GM12878 (cell line): ENCODE results near the gene ARHGAP26. TPM values are rescaled to one million over a fixed set of nuclear protein-coding genes. Genes with fewer than 3 reads are reported as not detected.

Experiments
- ATF7 ChIP-seq: fragments of 450-650 bp; IDR thresholded peaks from 2 replicates; pipeline ENCODE4 v1.6.1; 2016; ENCODE audit warnings: low read depth, mild to moderate bottlenecking
- CHD1 ChIP-seq: IDR thresholded peaks from 2 replicates; pipeline ENCODE4 v1.6.1; 2012; ENCODE audit warnings: low read depth, low read length, improper control_type of control experiment
- E2F4 ChIP-seq: IDR thresholded peaks from 2 replicates; pipeline ENCODE4 v1.6.1; 2012; ENCODE audit warnings: low read depth, low read length, improper control_type of control experiment
- ETV6 ChIP-seq, 2 experiments: fragments of 450-650 bp in 1 of 2; IDR thresholded peaks in 1 of 2; conservative IDR thresholded peaks in 1 of 2; 2 replicates each; pipeline ENCODE4 v1.6.1; 2014; ENCODE audit warnings: antibody characterized with exemption in 1 of 2, borderline replicate concordance in 1 of 2, low read depth in 1 of 2, mild to moderate bottlenecking in 1 of 2, moderate library complexity in 1 of 2
- FOXM1 ChIP-seq: IDR thresholded peaks from 2 replicates; pipeline ENCODE4 v1.6.1; 2012; ENCODE audit warnings: low read depth, mild to moderate bottlenecking, inconsistent platforms, low read length, moderate library complexity
- NBN ChIP-seq: fragments of 450-650 bp; IDR thresholded peaks from 2 replicates; pipeline ENCODE4 v1.6.1; 2016
- NFXL1 ChIP-seq: fragments of 450-650 bp; IDR thresholded peaks from 2 replicates; pipeline ENCODE4 v1.6.1; 2017; ENCODE audit warnings: antibody characterized with exemption, mild to moderate bottlenecking, borderline replicate concordance
- NRF1 ChIP-seq: conservative IDR thresholded peaks from 2 replicates; pipeline ENCODE4 v1.6.1; 2011; ENCODE audit warnings: mild to moderate bottlenecking, low read depth, low read length, improper control_type of control experiment
- POLR2AphosphoS5 ChIP-seq: IDR thresholded peaks from 2 replicates; pipeline ENCODE4 v1.6.1; 2011; ENCODE audit warnings: mild to moderate bottlenecking, low read length, inconsistent platforms
- RAD51 ChIP-seq: fragments of 450-650 bp; IDR thresholded peaks from 2 replicates; pipeline ENCODE4 v1.6.1; 2016; ENCODE audit warnings: moderate library complexity, mild to moderate bottlenecking, inconsistent platforms
- SMAD5 ChIP-seq: IDR thresholded peaks from 2 replicates; pipeline ENCODE4 v1.6.1; 2016; ENCODE audit warnings: antibody characterized with exemption, low read depth
- ZZZ3 ChIP-seq: IDR thresholded peaks from 2 replicates; pipeline ENCODE4 v1.6.1; 2011; ENCODE audit warnings: low read depth; ENCODE audit not compliant: control insufficient read depth, insufficient read length
- polyA plus RNA-seq, 11 experiments: library from polyadenylated mRNA; depleted of rRNA in 4 of 11; unstranded in 6 of 11; stranded (reverse) in 5 of 11; fragments of >200 nt; fragmentation: Nextera tagmentation in 4 of 11; fragmentation: Illumina TruSeq in 1 of 11; extraction: Ambion mirVana in 4 of 11; extraction: Trizol in 1 of 11; gene quantifications; 1 replicate in 1 of 11; 2 replicates in 10 of 11; pipeline versions ENCODE4 v1.2.1 to v1.2.3, GENCODE V29; 2011 to 2016; ENCODE audit warnings: inconsistent platforms in 2 of 11, missing spikeins in 2 of 11, low read depth in 1 of 11
- total RNA-seq, 4 experiments: library from RNA; depleted of rRNA in 3 of 4; stranded (reverse); fragments of >200 nt in 3 of 4; fragmentation: Illumina TruSeq in 1 of 4; extraction: Trizol in 1 of 4; gene quantifications; 2 replicates each; pipeline versions ENCODE4 v1.2.1 to v1.2.3, GENCODE V29; 2013 to 2021
- TF ChIP-seq, protein P1 (sequence below): IDR thresholded peaks from 2 replicates; pipeline ENCODE4 v1.6.1; 2012; ENCODE audit warnings: low read depth, low read length, improper control_type of control experiment
- TF ChIP-seq, protein P2 (sequence below): fragments of 450-650 bp; IDR thresholded peaks from 2 replicates; pipeline ENCODE4 v1.6.1; 2017; ENCODE audit warnings: mild to moderate bottlenecking, low read depth, inconsistent platforms; ENCODE audit not compliant: poor library complexity, severe bottlenecking
- TF ChIP-seq, protein P3 (sequence below): fragments of 450-650 bp; IDR thresholded peaks from 2 replicates; pipeline ENCODE4 v1.6.1; 2017; ENCODE audit warnings: mild to moderate bottlenecking, moderate library complexity

ARHGAP26 gene
- total and polyA plus RNA-seq, 10 of the 15 experiments (the other 5 are each of a cell fraction or from before 2014, with no cell fraction given): 9.4 to 41.5 (median 19.3) TPM

GRCh38 chr5:143229896-143230675 lies 459.9 kb downstream of the ARHGAP26 start (continued):
- TF ChIP-seq NRF1: no peak
- no peak for TF ChIP-seq NFXL1
- TF ChIP-seq, protein P1, sequence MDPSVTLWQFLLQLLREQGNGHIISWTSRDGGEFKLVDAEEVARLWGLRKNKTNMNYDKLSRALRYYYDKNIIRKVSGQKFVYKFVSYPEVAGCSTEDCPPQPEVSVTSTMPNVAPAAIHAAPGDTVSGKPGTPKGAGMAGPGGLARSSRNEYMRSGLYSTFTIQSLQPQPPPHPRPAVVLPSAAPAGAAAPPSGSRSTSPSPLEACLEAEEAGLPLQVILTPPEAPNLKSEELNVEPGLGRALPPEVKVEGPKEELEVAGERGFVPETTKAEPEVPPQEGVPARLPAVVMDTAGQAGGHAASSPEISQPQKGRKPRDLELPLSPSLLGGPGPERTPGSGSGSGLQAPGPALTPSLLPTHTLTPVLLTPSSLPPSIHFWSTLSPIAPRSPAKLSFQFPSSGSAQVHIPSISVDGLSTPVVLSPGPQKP: no peak
- TF ChIP-seq FOXM1: no peak
- TF ChIP-seq POLR2AphosphoS5: no peak; the same call in 1 of the 2 replicates
- no peak for TF ChIP-seq CHD1
- peak; percentile 86 for TF ChIP-seq RAD51
- peak; percentile 39; the same call in 1 of the 2 replicates for TF ChIP-seq SMAD5
- TF ChIP-seq ATF7: peak; percentile 95
- peak; percentile 66; the same call in 1 of the 2 replicates for TF ChIP-seq NBN
- TF ChIP-seq E2F4: no peak
- TF ChIP-seq ETV6 (conservative IDR thresholded peaks at IDR 0.05 in 1 of 2, IDR thresholded peaks at IDR 0.05 in 1 of 2; ENCODE audit: borderline replicate concordance in 1 of 2, low read depth in 1 of 2): peak in 1 of 2 experiments; percentile 43; a peak in 2 of 4 replicates
- TF ChIP-seq, protein P2, sequence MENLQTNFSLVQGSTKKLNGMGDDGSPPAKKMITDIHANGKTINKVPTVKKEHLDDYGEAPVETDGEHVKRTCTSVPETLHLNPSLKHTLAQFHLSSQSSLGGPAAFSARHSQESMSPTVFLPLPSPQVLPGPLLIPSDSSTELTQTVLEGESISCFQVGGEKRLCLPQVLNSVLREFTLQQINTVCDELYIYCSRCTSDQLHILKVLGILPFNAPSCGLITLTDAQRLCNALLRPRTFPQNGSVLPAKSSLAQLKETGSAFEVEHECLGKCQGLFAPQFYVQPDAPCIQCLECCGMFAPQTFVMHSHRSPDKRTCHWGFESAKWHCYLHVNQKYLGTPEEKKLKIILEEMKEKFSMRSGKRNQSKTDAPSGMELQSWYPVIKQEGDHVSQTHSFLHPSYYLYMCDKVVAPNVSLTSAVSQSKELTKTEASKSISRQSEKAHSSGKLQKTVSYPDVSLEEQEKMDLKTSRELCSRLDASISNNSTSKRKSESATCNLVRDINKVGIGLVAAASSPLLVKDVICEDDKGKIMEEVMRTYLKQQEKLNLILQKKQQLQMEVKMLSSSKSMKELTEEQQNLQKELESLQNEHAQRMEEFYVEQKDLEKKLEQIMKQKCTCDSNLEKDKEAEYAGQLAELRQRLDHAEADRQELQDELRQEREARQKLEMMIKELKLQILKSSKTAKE: peak; percentile 79
- TF ChIP-seq ZZZ3: no peak
- TF ChIP-seq, protein P3, sequence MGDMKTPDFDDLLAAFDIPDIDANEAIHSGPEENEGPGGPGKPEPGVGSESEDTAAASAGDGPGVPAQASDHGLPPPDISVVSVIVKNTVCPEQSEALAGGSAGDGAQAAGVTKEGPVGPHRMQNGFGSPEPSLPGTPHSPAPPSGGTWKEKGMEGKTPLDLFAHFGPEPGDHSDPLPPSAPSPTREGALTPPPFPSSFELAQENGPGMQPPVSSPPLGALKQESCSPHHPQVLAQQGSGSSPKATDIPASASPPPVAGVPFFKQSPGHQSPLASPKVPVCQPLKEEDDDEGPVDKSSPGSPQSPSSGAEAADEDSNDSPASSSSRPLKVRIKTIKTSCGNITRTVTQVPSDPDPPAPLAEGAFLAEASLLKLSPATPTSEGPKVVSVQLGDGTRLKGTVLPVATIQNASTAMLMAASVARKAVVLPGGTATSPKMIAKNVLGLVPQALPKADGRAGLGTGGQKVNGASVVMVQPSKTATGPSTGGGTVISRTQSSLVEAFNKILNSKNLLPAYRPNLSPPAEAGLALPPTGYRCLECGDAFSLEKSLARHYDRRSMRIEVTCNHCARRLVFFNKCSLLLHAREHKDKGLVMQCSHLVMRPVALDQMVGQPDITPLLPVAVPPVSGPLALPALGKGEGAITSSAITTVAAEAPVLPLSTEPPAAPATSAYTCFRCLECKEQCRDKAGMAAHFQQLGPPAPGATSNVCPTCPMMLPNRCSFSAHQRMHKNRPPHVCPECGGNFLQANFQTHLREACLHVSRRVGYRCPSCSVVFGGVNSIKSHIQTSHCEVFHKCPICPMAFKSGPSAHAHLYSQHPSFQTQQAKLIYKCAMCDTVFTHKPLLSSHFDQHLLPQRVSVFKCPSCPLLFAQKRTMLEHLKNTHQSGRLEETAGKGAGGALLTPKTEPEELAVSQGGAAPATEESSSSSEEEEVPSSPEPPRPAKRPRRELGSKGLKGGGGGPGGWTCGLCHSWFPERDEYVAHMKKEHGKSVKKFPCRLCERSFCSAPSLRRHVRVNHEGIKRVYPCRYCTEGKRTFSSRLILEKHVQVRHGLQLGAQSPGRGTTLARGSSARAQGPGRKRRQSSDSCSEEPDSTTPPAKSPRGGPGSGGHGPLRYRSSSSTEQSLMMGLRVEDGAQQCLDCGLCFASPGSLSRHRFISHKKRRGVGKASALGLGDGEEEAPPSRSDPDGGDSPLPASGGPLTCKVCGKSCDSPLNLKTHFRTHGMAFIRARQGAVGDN: peak; percentile 90
